CD4-positive, alpha-beta T cell treated with Interleukin-10 for 1 hour (primary cell): ENCODE measurements around the gene RENBP.

Source experiments
- DNase-seq: peaks from one replicate; pipeline ENCODE4 v3.0.0-alpha.2; 2020

The RENBP gene

DNA sequence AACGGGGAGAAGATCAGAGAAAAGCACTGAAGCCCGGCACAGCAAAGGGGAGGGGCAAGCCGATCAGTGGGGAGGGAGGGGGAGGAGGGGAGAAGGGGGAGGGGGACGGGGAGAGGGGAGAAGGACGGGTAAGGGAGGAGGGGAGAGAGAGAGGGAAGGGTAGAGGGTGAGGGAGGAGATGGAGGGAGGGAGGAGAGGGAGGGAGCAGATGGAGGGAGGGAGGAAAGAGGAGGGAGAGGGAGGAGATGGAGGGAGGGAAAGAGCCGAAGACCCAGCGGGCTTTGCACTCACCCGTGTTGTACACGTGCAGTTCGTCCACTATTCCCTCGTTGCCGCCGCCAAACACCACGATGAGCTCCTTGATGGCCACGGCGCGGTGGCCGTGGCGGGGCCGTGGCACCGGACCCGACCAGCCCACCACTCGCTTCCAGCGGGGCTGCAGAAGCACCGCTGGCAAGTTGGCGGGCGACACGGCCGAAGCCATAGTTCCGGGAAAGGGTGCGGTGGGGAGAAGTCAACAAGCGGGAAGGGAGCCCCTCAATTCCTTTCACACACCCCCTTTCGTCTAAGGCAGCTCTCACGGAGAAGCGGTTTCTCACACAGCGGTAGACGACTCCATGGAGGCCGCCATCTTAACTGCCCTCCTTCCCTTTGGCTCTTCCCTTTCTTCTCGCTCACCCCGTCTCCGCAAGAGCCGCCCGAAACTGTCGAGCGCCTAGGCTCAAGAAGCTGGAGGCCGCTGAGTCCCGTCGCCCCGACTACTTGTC, 26.1 kb upstream of the RENBP start:
- peak; percentile 51 for DNase-seq

- DNase-seq: no peak
Observed at GRCh38 chrX:153969904-153970356, 25.5 kb upstream of the RENBP start.

DNA sequence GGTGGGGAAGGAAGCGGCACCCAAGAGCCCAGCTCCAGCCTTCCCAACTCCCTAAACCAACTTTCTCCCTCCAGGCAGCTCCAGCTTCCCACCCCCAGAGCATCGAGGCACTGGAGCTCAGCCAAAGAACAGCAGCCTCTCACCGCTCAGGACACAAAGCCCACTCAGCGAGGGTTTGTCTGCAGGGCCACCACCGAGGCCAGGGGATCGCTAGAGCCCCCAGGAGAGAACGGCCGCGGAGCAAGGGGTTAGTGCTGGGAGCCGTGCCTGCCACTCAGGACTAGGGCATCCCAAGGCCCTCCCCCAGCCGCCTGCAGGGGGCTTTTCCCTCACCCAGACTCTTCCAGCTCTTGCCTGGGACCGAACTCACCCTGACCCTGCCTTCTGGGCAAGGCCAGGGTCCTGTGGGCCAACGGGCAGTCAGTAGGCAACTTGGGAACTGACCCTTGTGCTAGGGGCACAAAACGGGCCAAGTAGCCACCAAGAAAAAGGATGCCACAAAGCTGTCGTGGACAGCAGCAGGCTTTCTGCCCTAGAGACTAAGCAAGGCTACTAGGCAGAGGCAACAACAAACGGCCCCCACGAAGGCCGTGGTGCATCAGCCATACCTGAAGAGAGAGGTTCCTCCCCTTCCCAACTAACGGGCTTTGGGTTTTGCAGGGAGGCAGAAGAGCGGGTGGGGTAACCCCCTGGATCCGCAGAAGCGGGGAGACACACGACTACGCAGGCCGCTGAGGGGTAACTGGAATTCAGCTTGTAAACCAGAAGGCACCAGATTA, 24.9 kb upstream of the RENBP start:
- no peak for DNase-seq

DNA sequence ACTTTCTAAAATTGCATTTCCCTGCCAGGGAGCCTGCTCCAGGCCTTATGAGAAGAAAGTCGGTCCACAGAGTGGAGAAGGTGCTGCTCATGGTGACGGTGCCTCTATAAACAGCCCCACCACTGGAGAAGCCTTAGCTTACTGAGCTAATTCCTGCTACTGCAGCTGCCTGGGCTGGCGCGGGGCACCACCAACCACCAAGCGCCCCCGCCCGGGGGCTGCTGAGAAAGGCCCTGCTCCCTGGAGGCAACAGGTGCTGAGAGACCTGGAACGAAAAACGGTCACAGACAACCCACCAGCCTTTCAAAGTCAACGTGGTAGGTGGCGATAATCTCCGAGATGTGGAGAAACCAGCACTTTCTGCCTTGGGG, 24.3 kb upstream of the RENBP start:
- DNase-seq: peak; percentile 45

DNA sequence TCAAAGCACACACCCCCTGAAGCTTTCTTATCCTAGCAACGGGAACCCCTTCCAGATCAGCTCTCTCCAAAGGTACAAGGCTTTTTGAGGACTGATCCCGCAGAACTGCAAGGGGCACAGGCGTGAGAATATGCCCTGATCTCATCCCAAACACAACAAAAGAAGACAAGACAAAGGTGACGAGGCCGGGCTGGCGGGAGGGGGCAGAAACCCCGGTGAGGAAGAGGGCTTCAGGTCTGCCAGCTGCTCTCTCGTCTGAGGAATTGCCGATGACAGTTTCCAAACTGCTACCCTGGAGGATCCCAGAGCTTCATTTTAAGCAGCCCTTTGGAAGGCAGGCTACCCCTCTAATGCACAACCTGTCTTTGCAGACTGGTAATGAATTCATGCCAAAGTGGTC, 23.8 kb upstream of the RENBP start:
- no peak for DNase-seq

DNA sequence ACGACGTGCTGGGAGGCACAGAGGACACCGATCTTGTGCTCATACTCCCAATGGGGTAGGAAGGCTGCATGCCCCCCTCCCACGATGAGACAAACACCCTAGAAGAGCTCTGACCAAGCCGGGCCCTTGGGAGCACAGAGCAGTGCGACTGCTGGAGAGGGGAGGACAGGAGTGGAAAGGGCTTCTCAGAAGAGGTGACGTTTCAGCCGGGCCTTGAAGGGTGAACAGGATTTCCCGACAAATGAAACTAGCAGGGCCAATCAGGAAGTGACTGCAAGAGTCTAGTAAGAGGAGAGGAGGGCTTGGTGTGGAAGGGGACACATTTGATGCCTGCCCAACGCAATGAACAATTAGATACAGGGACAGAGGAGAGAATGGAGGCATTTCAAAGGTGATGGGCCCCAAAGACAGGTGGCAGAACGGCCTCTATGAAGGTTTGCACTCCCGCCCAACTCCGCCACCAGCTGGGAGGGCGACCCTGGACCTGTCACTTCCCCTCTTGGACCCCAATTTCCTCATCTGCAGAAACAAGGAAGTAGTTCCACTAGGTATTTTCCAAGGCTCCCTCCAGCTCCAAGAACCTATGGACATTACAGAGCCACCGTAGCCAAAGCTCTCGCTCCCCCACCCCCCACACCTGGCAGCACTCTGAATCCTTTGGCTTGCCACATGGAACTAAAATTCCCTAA, 23.2 kb upstream of the RENBP start:
- DNase-seq: peak; percentile 61

DNA sequence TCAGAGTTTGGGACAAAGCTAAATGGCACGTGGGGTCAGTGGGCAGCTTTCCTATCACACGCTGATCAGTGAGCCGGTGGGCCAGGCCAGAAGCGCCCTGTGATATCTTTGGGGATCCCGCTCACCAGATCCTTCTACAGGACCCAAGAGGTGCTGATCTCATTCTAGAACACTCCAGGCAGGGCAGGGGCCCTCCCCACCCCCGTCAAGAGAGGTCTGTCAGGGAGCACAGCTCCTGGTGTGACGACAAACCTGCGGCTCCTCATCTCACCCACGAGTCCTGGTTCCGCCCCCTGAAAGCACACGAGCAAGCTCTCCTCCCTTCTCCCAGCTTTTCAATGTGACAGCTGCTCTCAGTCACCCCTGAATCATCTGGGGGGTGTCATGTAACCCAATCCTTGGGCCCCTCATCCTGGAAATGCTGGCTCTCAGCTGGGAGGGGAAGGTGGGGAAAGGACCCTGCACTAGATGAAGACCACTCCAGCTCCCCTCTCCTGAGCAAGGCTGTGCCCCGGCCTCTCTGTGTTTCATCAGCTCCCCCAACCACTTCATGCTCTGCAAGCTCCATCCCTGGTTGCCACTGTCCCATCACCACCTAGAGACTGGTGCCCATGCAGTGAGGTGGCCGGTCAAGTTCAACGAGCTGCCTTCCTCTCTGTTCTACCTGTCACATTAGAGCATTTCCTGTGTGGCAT, 22.5 kb upstream of the RENBP start:
- DNase-seq: no peak

DNA sequence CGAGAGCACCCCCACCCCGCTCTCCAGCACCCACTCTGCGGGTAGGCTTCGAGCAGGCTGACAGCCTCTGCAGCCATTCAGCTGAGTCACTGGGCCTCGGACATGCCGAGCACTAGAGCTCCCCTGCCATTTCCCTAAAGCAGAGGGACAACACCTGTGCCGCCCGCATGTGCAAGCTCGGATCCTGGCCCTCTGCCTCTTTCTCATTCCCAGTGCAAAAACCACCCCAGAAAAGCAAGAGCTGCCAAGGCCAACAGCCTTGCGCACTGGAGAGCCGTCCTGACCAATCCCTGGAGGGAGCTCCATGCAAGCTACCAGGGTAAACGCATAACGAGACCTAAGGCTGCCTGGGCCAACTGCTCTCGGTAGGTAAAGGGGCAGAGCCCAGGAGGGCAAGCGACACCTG, 21.8 kb upstream of the RENBP start:
- DNase-seq: no peak

DNA sequence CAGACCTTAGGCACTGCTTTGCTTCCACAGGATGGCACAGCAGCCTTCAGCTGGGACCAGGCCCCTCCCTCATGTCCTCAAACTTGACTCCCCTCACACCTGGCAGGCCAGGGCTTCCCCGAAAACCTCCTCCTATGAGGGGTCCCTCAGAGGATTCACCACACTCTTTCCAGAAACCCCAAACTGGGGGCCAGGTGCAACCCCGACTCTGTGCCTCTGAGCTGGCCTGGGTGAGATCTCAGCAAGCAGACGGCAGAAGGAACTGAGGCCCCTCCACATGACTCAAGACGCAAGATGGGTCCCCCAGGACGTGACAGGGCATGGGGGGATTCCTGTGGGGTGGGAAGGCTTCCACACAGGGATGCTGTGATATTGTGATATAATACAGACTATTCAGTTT, 21.0 kb upstream of the RENBP start:
- no peak for DNase-seq

- no peak for DNase-seq
Observed at GRCh38 chrX:153964105-153964504, 19.7 kb upstream of the RENBP start.

- DNase-seq: no peak
Observed at GRCh38 chrX:153963546-153963945, 19.1 kb upstream of the RENBP start.

- no peak for DNase-seq
Observed at GRCh38 chrX:153961292-153961691, 16.8 kb upstream of the RENBP start.

- DNase-seq: no peak
Observed at GRCh38 chrX:153960786-153961185, 16.3 kb upstream of the RENBP start.

- no peak for DNase-seq
Observed at GRCh38 chrX:153960077-153960476, 15.6 kb upstream of the RENBP start.

DNA sequence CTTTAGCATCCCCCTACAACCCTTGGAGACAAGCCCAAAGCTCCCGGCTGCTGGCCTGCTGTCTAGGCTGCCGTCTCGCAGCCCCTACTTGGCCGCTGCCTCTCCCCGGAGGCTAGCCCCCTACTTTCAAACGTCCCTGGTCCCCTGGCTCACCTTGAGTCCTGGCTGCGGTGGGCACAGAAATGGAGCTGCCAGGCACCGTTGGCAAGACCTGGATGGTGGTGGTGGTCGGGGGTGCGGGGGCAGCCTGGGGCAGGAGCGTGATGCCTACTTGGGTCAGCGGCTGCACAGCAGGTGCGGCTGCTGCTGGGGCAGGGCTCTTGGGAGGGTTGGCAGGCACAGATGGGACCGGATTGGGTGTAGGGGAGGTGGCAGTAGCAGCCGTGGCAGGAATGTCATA, 15.2 kb upstream of the RENBP start:
- DNase-seq: no peak

- DNase-seq: no peak
Observed at GRCh38 chrX:153958605-153959004, 14.2 kb upstream of the RENBP start.

- no peak for DNase-seq
Observed at GRCh38 chrX:153957224-153957623, 12.8 kb upstream of the RENBP start.

- DNase-seq: no peak
Observed at GRCh38 chrX:153956044-153956907, 11.8 kb upstream of the RENBP start.

DNA sequence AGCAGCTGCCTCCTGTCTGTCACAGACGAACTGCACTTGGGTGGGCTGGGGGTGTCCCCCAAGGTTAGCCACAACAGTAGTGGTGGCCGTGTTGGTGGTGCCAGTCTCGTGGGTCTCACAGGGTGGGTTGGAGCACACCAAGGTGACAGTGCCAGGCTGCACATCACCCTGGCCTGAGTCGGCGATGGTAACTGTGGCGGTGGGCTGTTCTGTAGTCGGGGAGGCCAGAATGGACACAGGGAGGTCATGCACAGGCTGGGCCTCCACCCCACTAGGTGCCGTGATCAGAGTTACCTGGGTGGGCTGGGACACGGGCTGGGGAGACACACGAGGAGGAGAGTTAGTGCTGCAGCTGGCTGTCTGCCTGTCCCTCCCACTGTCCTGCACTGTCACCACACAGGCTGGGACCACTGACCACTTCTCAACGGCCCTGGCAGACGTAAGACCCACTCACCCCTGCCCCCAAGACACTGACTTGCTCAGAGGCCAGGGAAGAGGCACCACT, 10.8 kb upstream of the RENBP start:
- DNase-seq: no peak

- no peak for DNase-seq
Observed at GRCh38 chrX:153954558-153955227, 10.2 kb upstream of the RENBP start.

- DNase-seq: no peak
Observed at GRCh38 chrX:153953892-153954557, 9.6 kb upstream of the RENBP start.
